Cerebellar nuclear complex (tissue), 1 donor: ENCODE data around the gene GRAMD1B.
A peak's percentile ranks its signal among the peaks of the same experiment; 100 is the strongest.

Experiments
- DNase-seq, 2 experiments: peaks; one replicate each; lab custom pipeline; 2025; lab: John Stamatoyannopoulos, UW

Gene GRAMD1B

GRCh38 chr11:123588117-123588863 lies 158.2 kb downstream of the GRAMD1B start:
- DNase-seq = no peak

GRCh38 chr11:123588864-123589262 lies 158.8 kb downstream of the GRAMD1B start:
- DNase-seq = no peak

- no peak for DNase-seq
These were observed 160.3 kb downstream of the GRAMD1B start for GRCh38 chr11:123590296-123590912.

- DNase-seq = no peak
These were observed 163.5 kb downstream of the GRAMD1B start for GRCh38 chr11:123593570-123593969.

GRCh38 chr11:123594188-123594901 lies 164.3 kb downstream of the GRAMD1B start:
- DNase-seq = no peak

GRCh38 chr11:123594921-123595320 lies 164.9 kb downstream of the GRAMD1B start:
- DNase-seq = no peak

- no peak for DNase-seq
These were observed 167.8 kb downstream of the GRAMD1B start for GRCh38 chr11:123597859-123598258.

GRCh38 chr11:123601136-123601535 lies 171.1 kb downstream of the GRAMD1B start:
- DNase-seq = no peak

GRCh38 chr11:123601743-123602142 lies 171.7 kb downstream of the GRAMD1B start:
- no peak for DNase-seq

GRCh38 chr11:123603666-123604065 lies 173.6 kb downstream of the GRAMD1B start:
- DNase-seq = no peak

GRCh38 chr11:123607781-123608180 lies 177.7 kb downstream of the GRAMD1B start:
- DNase-seq = no peak

- DNase-seq = no peak
These were observed 178.3 kb downstream of the GRAMD1B start for GRCh38 chr11:123608371-123608770.

- DNase-seq = no peak
These were observed 178.9 kb downstream of the GRAMD1B start for GRCh38 chr11:123608945-123609344.

GRCh38 chr11:123611698-123612097 lies 181.6 kb downstream of the GRAMD1B start:
- DNase-seq = no peak

- DNase-seq = no peak
These were observed 186.6 kb downstream of the GRAMD1B start for GRCh38 chr11:123616505-123617198.

GRCh38 chr11:123622576-123622975 lies 192.5 kb downstream of the GRAMD1B start:
- DNase-seq = no peak

GRCh38 chr11:123624974-123625373 lies 194.9 kb downstream of the GRAMD1B start:
- DNase-seq = no peak

GRCh38 chr11:123628936-123629683 lies 199.0 kb downstream of the GRAMD1B start:
- DNase-seq = peak in 1 of 2 experiments; percentile 33

GRCh38 chr11:123630126-123630608 lies 200.1 kb downstream of the GRAMD1B start:
- no peak for DNase-seq

- DNase-seq = no peak
These were observed 210.0 kb downstream of the GRAMD1B start for GRCh38 chr11:123640029-123640428.
